ENCODE data around the gene CNTN3.

DNA sequence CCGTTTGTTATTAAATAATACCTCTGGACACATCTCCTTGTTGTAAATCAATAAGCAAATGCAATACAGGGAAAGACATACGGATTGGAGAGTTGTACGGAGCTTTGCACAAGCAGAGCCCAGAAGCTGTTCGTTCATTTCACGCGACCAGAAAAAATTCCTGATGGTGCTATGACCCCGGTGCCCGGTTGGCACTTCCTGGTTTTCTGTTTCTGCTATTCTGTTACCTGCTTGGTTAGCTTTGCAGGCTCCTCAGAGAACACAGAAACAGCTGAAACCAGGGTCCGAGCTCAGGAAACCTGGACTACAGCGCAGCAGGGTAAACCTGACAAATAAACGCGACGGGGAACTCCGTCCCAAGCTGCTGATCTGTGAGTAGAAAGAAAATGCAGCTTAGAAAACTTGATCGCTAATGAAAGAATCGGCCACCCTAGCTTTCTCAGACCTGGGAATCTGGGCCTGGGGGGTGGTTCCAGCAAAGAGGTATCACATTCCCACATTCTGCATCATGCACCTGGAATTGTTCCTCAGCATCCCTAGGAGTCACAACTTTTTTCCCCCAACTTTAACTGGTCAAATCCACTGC lies 845 bp downstream of the CNTN3 start:
- TF ChIP-seq, protein P1, sequence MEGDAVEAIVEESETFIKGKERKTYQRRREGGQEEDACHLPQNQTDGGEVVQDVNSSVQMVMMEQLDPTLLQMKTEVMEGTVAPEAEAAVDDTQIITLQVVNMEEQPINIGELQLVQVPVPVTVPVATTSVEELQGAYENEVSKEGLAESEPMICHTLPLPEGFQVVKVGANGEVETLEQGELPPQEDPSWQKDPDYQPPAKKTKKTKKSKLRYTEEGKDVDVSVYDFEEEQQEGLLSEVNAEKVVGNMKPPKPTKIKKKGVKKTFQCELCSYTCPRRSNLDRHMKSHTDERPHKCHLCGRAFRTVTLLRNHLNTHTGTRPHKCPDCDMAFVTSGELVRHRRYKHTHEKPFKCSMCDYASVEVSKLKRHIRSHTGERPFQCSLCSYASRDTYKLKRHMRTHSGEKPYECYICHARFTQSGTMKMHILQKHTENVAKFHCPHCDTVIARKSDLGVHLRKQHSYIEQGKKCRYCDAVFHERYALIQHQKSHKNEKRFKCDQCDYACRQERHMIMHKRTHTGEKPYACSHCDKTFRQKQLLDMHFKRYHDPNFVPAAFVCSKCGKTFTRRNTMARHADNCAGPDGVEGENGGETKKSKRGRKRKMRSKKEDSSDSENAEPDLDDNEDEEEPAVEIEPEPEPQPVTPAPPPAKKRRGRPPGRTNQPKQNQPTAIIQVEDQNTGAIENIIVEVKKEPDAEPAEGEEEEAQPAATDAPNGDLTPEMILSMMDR (IDR thresholded peaks at IDR 0.05 in 8 of 11, conservative IDR thresholded peaks at IDR 0.05 in 3 of 11), result no peak
- no peak for TF ChIP-seq POLR2AphosphoS5 (IDR thresholded peaks at IDR 0.05)

All from spleen (tissue), 7 donors.